Neutrophil (primary cell): ENCODE data around the gene RAI1.

Experiments
- H3K27ac ChIP-seq: fragments of 200-600 bp; sonication (generic); 2 replicates; pipeline ENCODE4 v1.5.1; 2016; ENCODE audit warnings: mild to moderate bottlenecking, moderate library complexity
- H3K27me3 ChIP-seq: fragments of 200-600 bp; sonication (generic); 2 replicates; pipeline ENCODE4 v1.6.0; 2016; ENCODE audit warnings: mild to moderate bottlenecking
- H3K36me3 ChIP-seq: fragments of 200-600 bp; sonication (generic); 2 replicates; pipeline ENCODE4 v1.5.1; 2017
- H3K4me1 ChIP-seq, 2 experiments: fragments of 200-600 bp in 1 of 2; sonication (generic) in 1 of 2; 1 replicate in 1 of 2; 2 replicates in 1 of 2; pipeline versions ENCODE4 v1.5.1 to v1.6.1; 2013 to 2016; ENCODE audit warnings: low read depth in 1 of 2, low read length in 1 of 2, mild to moderate bottlenecking in 1 of 2, moderate library complexity in 1 of 2; ENCODE audit not compliant: control insufficient read depth in 1 of 2, insufficient read depth in 1 of 2
- H3K4me3 ChIP-seq, 2 experiments: fragments of 200-600 bp in 1 of 2; sonication (generic) in 1 of 2; 1 replicate in 1 of 2; 2 replicates in 1 of 2; pipeline ENCODE4 v1.5.1; 2013 to 2016; ENCODE audit warnings: low read depth in 1 of 2, low read length in 1 of 2, mild to moderate bottlenecking in 1 of 2, moderate library complexity in 1 of 2
- H3K9me3 ChIP-seq: fragments of 200-600 bp; sonication (generic); 2 replicates; pipeline ENCODE4 v1.5.1; 2016
- CTCF ChIP-seq: fragments of 200-600 bp; sonication (generic); IDR thresholded peaks from 2 replicates; pipeline ENCODE4 v1.5.1; 2016; ENCODE audit warnings: antibody characterized with exemption

The RAI1 gene

GRCh38 chr17:17708816-17709215 is 27.6 kb downstream of the RAI1 start:
- Histone ChIP-seq H3K27ac (no peak overlapping the region), H3K4me3 (no peak overlapping the region), H3K4me1 (peaks cover 21 to 23% of the 10 kb centered on the region in 2 experiments), H3K36me3 (no peaks in the 10 kb centered on the region), H3K9me3 (no peaks in the 10 kb centered on the region), H3K27me3 (no peaks in the 10 kb centered on the region)
- TF ChIP-seq CTCF: no peak

GRCh38 chr17:17709815-17710321 is 28.6 kb downstream of the RAI1 start:
- TF ChIP-seq CTCF: no peak
- H3K4me1 ChIP-seq: peaks cover 31 to 34% of the 10 kb centered on the region in 2 experiments

GRCh38 chr17:17710355-17710727 is 29.1 kb downstream of the RAI1 start:
- no peaks in the 10 kb centered on the region for H3K36me3 ChIP-seq
- H3K9me3 ChIP-seq: no peaks in the 10 kb centered on the region
- H3K27ac ChIP-seq: no peak overlapping the region
- TF ChIP-seq CTCF: no peak
- peaks cover 35 to 38% of the 10 kb centered on the region in 2 experiments for H3K4me1 ChIP-seq
- no peaks in the 10 kb centered on the region for H3K27me3 ChIP-seq
- no peak overlapping the region for H3K4me3 ChIP-seq

More at GRCh38 chr17:17709815-17710321, 28.6 kb downstream of the RAI1 start:
- no peak overlapping the region for H3K4me3 ChIP-seq
- no peaks in the 10 kb centered on the region for H3K36me3 ChIP-seq
- H3K9me3 ChIP-seq: no peaks in the 10 kb centered on the region
- no peaks in the 10 kb centered on the region for H3K27me3 ChIP-seq
- no peak overlapping the region for H3K27ac ChIP-seq

- peaks cover 35 to 38% of the 10 kb centered on the region in 2 experiments for H3K4me1 ChIP-seq
- no peak overlapping the region for H3K4me3 ChIP-seq
- H3K9me3 ChIP-seq: no peaks in the 10 kb centered on the region
- H3K27me3 ChIP-seq: no peaks in the 10 kb centered on the region
- no peak for TF ChIP-seq CTCF
- no peak overlapping the region for H3K27ac ChIP-seq
- H3K36me3 ChIP-seq: no peaks in the 10 kb centered on the region
Measured at GRCh38 chr17:17710728-17711541, 29.7 kb downstream of the RAI1 start.

- no peaks in the 10 kb centered on the region for H3K9me3 ChIP-seq
- peaks cover 35 to 38% of the 10 kb centered on the region in 2 experiments for H3K4me1 ChIP-seq
- no peak overlapping the region for H3K4me3 ChIP-seq
- no peaks in the 10 kb centered on the region for H3K36me3 ChIP-seq
- no peak overlapping the region for H3K27ac ChIP-seq
- H3K27me3 ChIP-seq: no peaks in the 10 kb centered on the region
- no peak for TF ChIP-seq CTCF
Measured at GRCh38 chr17:17711641-17712162, 30.4 kb downstream of the RAI1 start.
